Endothelial cell of coronary artery (primary cell): ENCODE results near the gene NXPE2. TPM values are rescaled to one million over a fixed set of nuclear protein-coding genes. Genes with fewer than 3 reads are reported as not detected.

Experiments used
- total RNA-seq: library from RNA; depleted of rRNA; stranded (reverse); fragments of >200 nt; gene quantifications from 2 replicates; pipeline ENCODE4 v1.2.3, GENCODE V29; 2014

Gene NXPE2
- total RNA-seq: 0.09 TPM in 1 of 2 replicates, not detected in the other

GRCh38 chr11:114678125-114679036 lies at the start of gene NXPE2:
Gene NXPE2, plus strand, starts transcription at chr11:114678527. Its CDS starts 49 bp downstream, at chr11:114678576.

Other genes starting within 250 kb of the NXPE2 start
- 201 and 210 TPM in 2 replicates for gene REXO2, start 239.1 kb upstream of the NXPE2 start, total RNA-seq
- gene NXPE1, start 118.6 kb upstream of the NXPE2 start, total RNA-seq: not detected in 2 replicates
- not detected in 2 replicates for gene NXPE4, start 82.7 kb upstream of the NXPE2 start, total RNA-seq